Skin epidermis (tissue), 12 donors: ENCODE measurements around the gene ACTR2.
"Not testable (repeated sequence)": the region's sequence is repeated elsewhere in the genome, so short reads cannot be mapped to it uniquely, and the experiment has no call there.

Source experiments
- H3K27ac ChIP-seq, 21 experiments: fragments of 200-600 bp; sonication (generic) in 11 of 21; one replicate each; pipeline ENCODE4 v1.5.0; 2020; ENCODE audit warnings: mild to moderate bottlenecking in 3 of 21, inconsistent platforms in 2 of 21, moderate library complexity in 2 of 21
- H3K4me3 ChIP-seq, 7 experiments: fragments of 200-600 bp; sonication (generic) in 2 of 7; one replicate each; pipeline ENCODE4 v1.5.0; 2020; ENCODE audit warnings: inconsistent platforms in 2 of 7, mild to moderate bottlenecking in 2 of 7, moderate library complexity in 1 of 7

The ACTR2 gene

GRCh38 chr2:65227020-65227455, 593 bp upstream of the ACTR2 start:
- peak overlapping the region; percentile 86 to 100 (median 92) for H3K4me3 ChIP-seq
- peak overlapping the region; percentile 23 to 100 (median 99) for H3K27ac ChIP-seq

- peak overlapping the region; percentile 94 to 100 (median 99) for H3K27ac ChIP-seq
- H3K4me3 ChIP-seq, result peak overlapping the region; percentile 86 to 100 (median 92)
Measured at GRCh38 chr2:65228263-65228750, 676 bp downstream of the ACTR2 start.

- H3K4me3 ChIP-seq, result peak overlapping the region in 1 of 7 experiments; percentile 16
Measured at GRCh38 chr2:65231121-65231520, 3.5 kb downstream of the ACTR2 start.

GRCh38 chr2:65231892-65232477, 4.4 kb downstream of the ACTR2 start:
- H3K4me3 ChIP-seq, result no peak overlapping the region
- peak overlapping the region in 12 of 21 experiments; percentile 11 to 57 (median 40) for H3K27ac ChIP-seq

More at GRCh38 chr2:65231121-65231520, 3.5 kb downstream of the ACTR2 start:
- peak overlapping the region in 6 of 21 experiments; percentile 11 to 57 (median 44) for H3K27ac ChIP-seq

GRCh38 chr2:65232636-65233035, 5.0 kb downstream of the ACTR2 start:
- H3K27ac ChIP-seq, result peak overlapping the region in 7 of 21 experiments; percentile 11 to 57 (median 41)
- no peak overlapping the region for H3K4me3 ChIP-seq

GRCh38 chr2:65240657-65241056, 13.0 kb downstream of the ACTR2 start:
- Histone ChIP-seq H3K4me3 (no peak overlapping the region), H3K27ac (no peak overlapping the region)

- H3K27ac ChIP-seq, H3K4me3 ChIP-seq: not testable (repeated sequence)
Measured at GRCh38 chr2:65244452-65244851, 16.8 kb downstream of the ACTR2 start.

- Histone ChIP-seq H3K27ac (no peak overlapping the region), H3K4me3 (no peak overlapping the region)
Measured at GRCh38 chr2:65252640-65253039, 25.0 kb downstream of the ACTR2 start.

- Histone ChIP-seq H3K27ac (no peak overlapping the region), H3K4me3 (no peak overlapping the region)
Measured at GRCh38 chr2:65255356-65255755, 27.7 kb downstream of the ACTR2 start.

GRCh38 chr2:65256054-65256453, 28.4 kb downstream of the ACTR2 start:
- Histone ChIP-seq H3K4me3 (no peak overlapping the region), H3K27ac (no peak overlapping the region)

DNA sequence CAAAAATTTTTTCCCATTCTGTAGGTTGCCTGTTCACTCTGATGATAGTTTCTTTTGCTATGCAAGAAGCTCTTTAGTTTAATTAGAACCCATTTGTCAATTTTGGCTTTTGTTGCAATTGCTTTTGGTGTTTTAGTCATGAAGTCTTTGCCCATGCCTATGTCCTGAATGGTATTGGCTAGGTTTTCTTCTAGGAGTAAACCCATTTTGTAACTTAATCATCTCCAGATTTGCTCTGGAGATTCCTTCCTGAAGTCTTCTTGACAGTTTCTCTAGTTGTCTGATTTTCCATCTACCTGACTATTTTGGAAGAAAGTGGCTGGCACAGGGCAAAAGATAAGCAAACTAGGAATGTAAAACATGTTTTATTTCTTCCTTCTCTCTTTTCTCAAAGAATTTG, 30.2 kb downstream of the ACTR2 start:
- not testable (repeated sequence) for H3K27ac ChIP-seq, H3K4me3 ChIP-seq

GRCh38 chr2:65261676-65262075, 34.0 kb downstream of the ACTR2 start:
- H3K27ac ChIP-seq, result no peak overlapping the region
- no peak overlapping the region for H3K4me3 ChIP-seq

DNA sequence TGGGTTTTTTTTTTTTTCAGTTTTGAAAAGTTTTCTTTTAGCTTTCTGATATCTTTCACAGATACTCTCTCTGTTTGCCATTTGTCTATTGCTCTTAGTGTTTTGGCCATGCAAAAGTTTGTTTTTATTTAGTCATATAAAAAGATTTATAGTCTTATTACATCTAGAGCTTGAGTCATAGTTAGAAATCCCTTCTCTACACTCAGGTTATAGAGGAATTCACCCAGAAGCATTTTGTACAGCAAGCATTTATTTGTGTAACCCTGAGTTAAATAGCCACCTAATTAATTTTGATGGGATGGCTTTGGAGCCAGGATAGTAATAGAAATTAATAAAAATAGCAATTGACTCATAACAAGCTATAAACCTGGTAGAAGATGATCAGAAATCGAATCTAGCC, 35.6 kb downstream of the ACTR2 start:
- Histone ChIP-seq H3K27ac (no peak overlapping the region), H3K4me3 (no peak overlapping the region)

DNA sequence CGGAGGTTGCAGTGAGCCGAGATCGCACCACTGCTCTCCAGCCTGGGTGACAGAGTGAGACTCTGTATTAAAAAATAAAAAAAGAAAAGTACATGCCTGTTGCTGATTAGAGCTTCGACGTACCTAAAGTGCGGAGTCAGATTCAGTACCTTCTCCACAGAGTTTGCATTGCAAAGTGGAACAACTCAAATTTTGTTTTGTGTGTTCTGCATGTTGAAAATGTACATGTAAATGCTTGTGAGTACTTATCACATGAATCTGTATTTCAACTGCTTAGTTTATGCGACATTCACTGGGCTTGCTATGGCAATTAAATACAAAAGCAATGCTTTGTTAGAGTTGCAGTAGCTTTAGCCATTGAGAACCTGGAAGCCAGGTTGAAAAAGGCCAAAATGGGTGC, 36.4 kb downstream of the ACTR2 start:
- Histone ChIP-seq H3K27ac (no peak overlapping the region), H3K4me3 (no peak overlapping the region)

DNA sequence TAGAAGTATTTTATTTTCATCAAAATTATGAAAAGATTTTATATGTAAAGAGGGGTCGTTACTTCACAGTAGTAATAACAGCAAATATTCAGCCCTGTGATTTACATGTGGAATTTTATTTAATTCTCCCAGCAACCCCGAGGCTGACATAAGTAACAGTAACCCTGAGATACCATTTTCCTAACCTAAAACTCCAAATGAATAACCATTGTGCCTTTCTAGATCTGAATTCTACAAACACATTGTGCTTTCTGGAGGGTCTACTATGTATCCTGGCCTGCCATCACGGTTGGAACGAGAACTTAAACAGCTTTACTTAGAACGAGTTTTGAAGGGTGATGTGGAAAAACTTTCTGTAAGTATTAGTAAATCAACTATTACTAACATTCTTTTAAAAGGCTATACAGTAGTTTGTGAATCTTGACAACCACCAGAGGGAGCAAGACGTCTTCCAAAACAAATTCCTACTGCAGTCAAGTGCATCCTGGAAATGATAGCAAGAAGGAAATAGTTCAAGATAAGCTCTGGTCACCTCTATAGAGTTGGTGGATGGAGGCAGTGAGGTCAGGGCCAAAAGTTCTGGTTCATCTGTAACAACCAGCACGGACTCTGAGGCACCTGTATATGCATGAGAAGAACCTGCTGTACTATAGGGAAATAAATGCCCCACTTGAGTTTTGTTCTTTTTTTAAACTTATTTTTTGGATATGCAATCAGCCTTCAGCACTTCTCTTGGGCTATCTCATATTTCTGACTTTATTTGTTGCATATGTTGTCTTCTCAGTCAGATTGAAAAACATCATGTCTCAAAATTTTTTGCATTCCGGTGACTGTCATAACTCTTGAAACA, 37.4 kb downstream of the ACTR2 start:
- H3K4me3 ChIP-seq, result no peak overlapping the region

DNA sequence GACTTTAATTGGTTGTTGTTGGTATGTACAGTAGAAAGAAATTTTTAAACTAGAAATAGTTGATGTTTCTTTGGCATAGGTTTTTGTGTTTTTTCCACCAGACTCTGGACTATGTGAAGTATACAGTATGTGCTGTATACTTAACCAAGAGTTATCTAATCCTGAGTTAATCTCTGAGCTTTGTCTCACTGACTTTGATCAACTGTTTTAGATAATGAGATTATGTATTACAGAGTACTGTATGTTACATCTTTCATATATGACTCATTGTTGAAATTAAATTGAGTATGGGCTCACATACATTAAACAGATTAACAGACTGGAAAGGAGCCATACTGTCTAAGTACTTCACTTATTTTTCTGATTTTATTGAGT, 38.0 kb downstream of the ACTR2 start:
- H3K4me3 ChIP-seq, result no peak overlapping the region
- H3K27ac ChIP-seq, result no peak overlapping the region

More for the DNA sequence above, 37.4 kb downstream of the ACTR2 start:
- no peak overlapping the region for H3K27ac ChIP-seq

GRCh38 chr2:65267008-65267407, 39.4 kb downstream of the ACTR2 start:
- H3K27ac ChIP-seq, result no peak overlapping the region

GRCh38 chr2:65268957-65269356, 41.3 kb downstream of the ACTR2 start:
- Histone ChIP-seq H3K27ac (no peak overlapping the region), H3K4me3 (no peak overlapping the region)

More at GRCh38 chr2:65267008-65267407, 39.4 kb downstream of the ACTR2 start:
- H3K4me3 ChIP-seq, result no peak overlapping the region

GRCh38 chr2:65273344-65273743, 45.7 kb downstream of the ACTR2 start:
- Histone ChIP-seq H3K4me3 (no peak overlapping the region), H3K27ac (no peak overlapping the region)

GRCh38 chr2:65275141-65275915, 47.7 kb downstream of the ACTR2 start:
- H3K4me3 ChIP-seq, result no peak overlapping the region
- H3K27ac ChIP-seq, result no peak overlapping the region
